Prostate gland (tissue), 2 donors: ENCODE measurements around the gene LSMEM2.

Experiments
- POLR2A ChIP-seq: fragments of 450-650 bp; IDR thresholded peaks from one replicate; pipeline ENCODE4 v1.6.1; 2016; ENCODE audit warnings: antibody characterized with exemption, mild to moderate bottlenecking
- POLR2AphosphoS5 ChIP-seq: sonication (generic); formaldehyde crosslinking; IDR thresholded peaks from one replicate; pipeline ENCODE4 v1.6.1; 2017; ENCODE audit warnings: antibody characterized with exemption
- TF ChIP-seq, protein P1 (sequence below), 4 experiments: fragments of 200-600 bp in 2 of 4; fragments of 450-650 bp in 2 of 4; sonication (generic) in 2 of 4; IDR thresholded peaks; 1 replicate in 3 of 4; 2 replicates in 1 of 4; pipeline ENCODE4 v1.5.1; 2016 to 2019; ENCODE audit warnings: antibody characterized with exemption in 4 of 4, mild to moderate bottlenecking in 2 of 4, moderate library complexity in 2 of 4

DNA sequence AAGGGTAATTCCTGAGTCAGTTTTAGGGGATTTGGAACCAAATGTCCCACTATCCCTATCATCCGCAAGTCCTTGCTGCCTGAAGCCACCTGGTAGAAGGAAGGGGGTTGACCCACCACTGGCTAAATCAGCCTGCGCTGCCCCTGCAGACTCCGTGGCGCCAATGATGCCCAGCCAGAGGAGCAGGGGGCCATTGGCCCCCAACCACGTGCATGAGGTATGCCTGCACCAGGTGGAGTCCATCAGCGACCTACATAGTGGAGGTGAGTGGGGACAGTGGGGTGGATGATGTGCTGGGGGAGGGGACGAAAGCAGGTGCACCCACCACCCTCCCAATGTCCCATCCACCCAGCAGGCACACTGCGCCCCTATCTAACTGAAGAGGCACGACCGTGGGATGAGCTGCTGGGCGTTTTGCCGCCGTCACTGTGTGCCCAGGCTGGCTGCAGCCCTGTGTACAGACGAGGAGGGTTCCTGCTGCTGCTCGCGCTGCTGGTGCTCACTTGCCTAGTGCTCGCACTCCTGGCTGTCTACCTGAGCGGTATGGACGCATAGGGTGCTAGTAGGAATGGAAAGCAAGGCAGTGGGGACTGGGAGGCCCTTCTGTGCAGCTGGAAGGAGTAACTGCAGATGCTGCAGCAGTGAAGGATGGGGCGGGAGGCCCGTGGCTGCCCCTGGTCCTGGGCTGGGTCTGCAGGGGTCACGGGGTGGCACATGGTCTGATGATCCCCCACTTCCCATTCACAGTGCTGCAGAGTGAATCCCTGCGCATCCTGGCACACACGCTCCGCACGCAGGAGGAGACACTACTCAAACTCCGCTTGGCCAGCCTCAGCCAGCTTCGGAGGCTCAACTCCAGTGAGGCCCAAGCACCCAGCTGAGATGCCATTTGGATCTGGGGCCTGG, 7.7 kb downstream of the LSMEM2 start:
- TF ChIP-seq, protein P1, sequence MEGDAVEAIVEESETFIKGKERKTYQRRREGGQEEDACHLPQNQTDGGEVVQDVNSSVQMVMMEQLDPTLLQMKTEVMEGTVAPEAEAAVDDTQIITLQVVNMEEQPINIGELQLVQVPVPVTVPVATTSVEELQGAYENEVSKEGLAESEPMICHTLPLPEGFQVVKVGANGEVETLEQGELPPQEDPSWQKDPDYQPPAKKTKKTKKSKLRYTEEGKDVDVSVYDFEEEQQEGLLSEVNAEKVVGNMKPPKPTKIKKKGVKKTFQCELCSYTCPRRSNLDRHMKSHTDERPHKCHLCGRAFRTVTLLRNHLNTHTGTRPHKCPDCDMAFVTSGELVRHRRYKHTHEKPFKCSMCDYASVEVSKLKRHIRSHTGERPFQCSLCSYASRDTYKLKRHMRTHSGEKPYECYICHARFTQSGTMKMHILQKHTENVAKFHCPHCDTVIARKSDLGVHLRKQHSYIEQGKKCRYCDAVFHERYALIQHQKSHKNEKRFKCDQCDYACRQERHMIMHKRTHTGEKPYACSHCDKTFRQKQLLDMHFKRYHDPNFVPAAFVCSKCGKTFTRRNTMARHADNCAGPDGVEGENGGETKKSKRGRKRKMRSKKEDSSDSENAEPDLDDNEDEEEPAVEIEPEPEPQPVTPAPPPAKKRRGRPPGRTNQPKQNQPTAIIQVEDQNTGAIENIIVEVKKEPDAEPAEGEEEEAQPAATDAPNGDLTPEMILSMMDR (IDR thresholded peaks at IDR 0.05) = no peak
- TF ChIP-seq POLR2A (no peak), POLR2AphosphoS5 (no peak)
